ENCODE data around the gene NEK5.

NEK5 gene

GRCh38 chr13:52010890-52011631 lies 117.8 kb downstream of the NEK5 start, which contains the start of gene ATP7B:
Gene ATP7B, minus strand, starts transcription at chr13:52011450. Its CDS starts 113 bp downstream, at chr13:52011337.
- peak; percentile 31 for DNase-seq (ENCODE audit: low spot score)

- no peak for DNase-seq (ENCODE audit: low spot score)
These were observed 118.9 kb downstream of the NEK5 start for GRCh38 chr13:52009946-52010345.

GRCh38 chr13:52006523-52007245 lies 122.2 kb downstream of the NEK5 start:
- DNase-seq (ENCODE audit: low spot score), result no peak

- no peak for DNase-seq (ENCODE audit: low spot score)
These were observed 122.9 kb downstream of the NEK5 start for GRCh38 chr13:52005841-52006522.

GRCh38 chr13:52004511-52005170 lies 124.2 kb downstream of the NEK5 start:
- DNase-seq (ENCODE audit: low spot score), result no peak

- DNase-seq (ENCODE audit: low spot score), result peak; percentile 80
These were observed 125.3 kb downstream of the NEK5 start for GRCh38 chr13:52003541-52003940.

GRCh38 chr13:52002361-52002760 lies 126.5 kb downstream of the NEK5 start:
- no peak for DNase-seq (ENCODE audit: low spot score)

- peak; percentile 53 for DNase-seq (ENCODE audit: low spot score)
These were observed 127.6 kb downstream of the NEK5 start for GRCh38 chr13:52001120-52001731.

- no peak for DNase-seq (ENCODE audit: low spot score)
These were observed 129.0 kb downstream of the NEK5 start for GRCh38 chr13:51999921-52000320.

- DNase-seq (ENCODE audit: low spot score), result peak; percentile 74
These were observed 129.4 kb downstream of the NEK5 start for GRCh38 chr13:51999510-51999911.

- DNase-seq (ENCODE audit: low spot score), result no peak
These were observed 130.0 kb downstream of the NEK5 start for GRCh38 chr13:51998723-51999509.

- no peak for DNase-seq (ENCODE audit: low spot score)
These were observed 131.1 kb downstream of the NEK5 start for GRCh38 chr13:51997641-51998330.

- no peak for DNase-seq (ENCODE audit: low spot score)
These were observed 131.7 kb downstream of the NEK5 start for GRCh38 chr13:51997186-51997585.

- DNase-seq (ENCODE audit: low spot score), result no peak
These were observed 132.2 kb downstream of the NEK5 start for GRCh38 chr13:51996641-51997040.

GRCh38 chr13:51995677-51996551 lies 133.0 kb downstream of the NEK5 start:
- DNase-seq (ENCODE audit: low spot score), result peak; percentile 61

- no peak for DNase-seq (ENCODE audit: low spot score)
These were observed 135.2 kb downstream of the NEK5 start for GRCh38 chr13:51993713-51994112.

- DNase-seq (ENCODE audit: low spot score), result no peak
These were observed 139.8 kb downstream of the NEK5 start for GRCh38 chr13:51988988-51989618.
